CD4-positive, alpha-beta T cell (primary cell): ENCODE data around the gene DTWD2. TPM values are rescaled to one million over a fixed set of nuclear protein-coding genes. Genes with fewer than 3 reads are reported as not detected.

Source experiments
- ATAC-seq: fragments of 200-7000 bp; cut with Tn5 transposase; one replicate; pipeline ENCODE4 v1.10.0; 2022; ENCODE audit warnings: mild to moderate bottlenecking; ENCODE audit not compliant: poor library complexity
- CTCF ChIA-PET: fragments of 350-600 bp; sonication (Branson Sonifier 250); formaldehyde crosslinking; loops from one replicate; lab custom pipeline; 2021; ENCODE audit warnings: antibody characterized with exemption, inconsistent platforms; lab: Charles Lee
- POLR2A ChIA-PET: fragments of 350-600 bp; sonication (Branson Sonifier 250); formaldehyde crosslinking; loops from one replicate; lab custom pipeline; 2021; ENCODE audit warnings: antibody characterized with exemption, inconsistent platforms; lab: Charles Lee
- DNase-seq, 14 experiments: peaks; one replicate each; pipeline ENCODE4 v3.0.0-alpha.2; 2013 to 2020; ENCODE audit warnings: mixed read lengths in 2 of 14
- H3K27ac ChIP-seq, 2 donors: one replicate each; pipeline versions ENCODE4 v1.5.1 to v1.7.0; 2013; ENCODE audit warnings: low read length in 2 of 2, low read depth in 1 of 2, mild to moderate bottlenecking in 1 of 2
- H3K27me3 ChIP-seq, 2 experiments: 1 replicate in 1 of 2; 2 replicates in 1 of 2; pipeline versions ENCODE4 v1.6.1 to v1.7.0; 2013; ENCODE audit warnings: low read length in 2 of 2, control low read depth in 1 of 2, mild to moderate bottlenecking in 1 of 2, moderate library complexity in 1 of 2; ENCODE audit not compliant: insufficient read depth in 2 of 2, control insufficient read depth in 1 of 2
- H3K36me3 ChIP-seq: one replicate; pipeline ENCODE4 v1.6.1; 2013; ENCODE audit warnings: low read length, control low read depth; ENCODE audit not compliant: insufficient read depth
- H3K4me1 ChIP-seq: one replicate; pipeline ENCODE4 v1.6.1; 2013; ENCODE audit warnings: low read length, control low read depth; ENCODE audit not compliant: insufficient read depth
- H3K4me3 ChIP-seq: one replicate; pipeline ENCODE4 v1.5.1; 2013; ENCODE audit warnings: mild to moderate bottlenecking, low read length, moderate library complexity
- H3K9me3 ChIP-seq, 2 experiments: 1 replicate in 1 of 2; 2 replicates in 1 of 2; pipeline versions ENCODE4 v1.6.1 to v1.7.0; 2013; ENCODE audit warnings: low read length in 2 of 2, mild to moderate bottlenecking in 2 of 2, control low read depth in 1 of 2, moderate library complexity in 1 of 2; ENCODE audit not compliant: control insufficient read depth in 1 of 2, insufficient read depth in 1 of 2
- H3K27ac Mint-ChIP-seq: one replicate; pipeline ENCODE4 v1.8.0; 2020; ENCODE audit warnings: mixed read lengths
- H3K27me3 Mint-ChIP-seq: one replicate; pipeline ENCODE4 v1.8.0; 2021; ENCODE audit warnings: mixed read lengths
- H3K36me3 Mint-ChIP-seq: one replicate; pipeline ENCODE4 v1.8.0; 2021; ENCODE audit warnings: low read depth, mixed read lengths
- H3K4me1 Mint-ChIP-seq: one replicate; pipeline ENCODE4 v1.8.0; 2021; ENCODE audit warnings: low read depth, mixed read lengths
- H3K4me3 Mint-ChIP-seq: one replicate; pipeline ENCODE4 v1.8.0; 2020; ENCODE audit warnings: mild to moderate bottlenecking, mixed read lengths
- H3K9me3 Mint-ChIP-seq: one replicate; pipeline ENCODE4 v1.8.0; 2020; ENCODE audit warnings: mixed read lengths
- intact Hi-C, 2 experiments: fragments of 100-400 bp; cut with DNase I in 1 of 2; cut with micrococcal nuclease in 1 of 2; formaldehyde crosslinking; loops; one replicate each; pipeline versions ENCODE4 v1.15.1 to v1.9.0; 2023 to 2025; cut with DNase I, micrococcal nuclease
- total RNA-seq, 174 experiments: library from RNA in 2 of 174; stranded (reverse) in 2 of 174; gene quantifications; one replicate each; pipeline ENCODE4 v1.2.3 and lab custom pipeline; 2021 to 2026
- TF ChIP-seq, protein P1 (sequence below): fragments of 200-600 bp; IDR thresholded peaks from one replicate; pipeline ENCODE4 v1.8.0; 2022; ENCODE audit warnings: antibody characterized with exemption, mild to moderate bottlenecking

The DTWD2 gene
- total RNA-seq, 2 experiments from 2014 or later, result 2.1 to 2.3 TPM

DNA sequence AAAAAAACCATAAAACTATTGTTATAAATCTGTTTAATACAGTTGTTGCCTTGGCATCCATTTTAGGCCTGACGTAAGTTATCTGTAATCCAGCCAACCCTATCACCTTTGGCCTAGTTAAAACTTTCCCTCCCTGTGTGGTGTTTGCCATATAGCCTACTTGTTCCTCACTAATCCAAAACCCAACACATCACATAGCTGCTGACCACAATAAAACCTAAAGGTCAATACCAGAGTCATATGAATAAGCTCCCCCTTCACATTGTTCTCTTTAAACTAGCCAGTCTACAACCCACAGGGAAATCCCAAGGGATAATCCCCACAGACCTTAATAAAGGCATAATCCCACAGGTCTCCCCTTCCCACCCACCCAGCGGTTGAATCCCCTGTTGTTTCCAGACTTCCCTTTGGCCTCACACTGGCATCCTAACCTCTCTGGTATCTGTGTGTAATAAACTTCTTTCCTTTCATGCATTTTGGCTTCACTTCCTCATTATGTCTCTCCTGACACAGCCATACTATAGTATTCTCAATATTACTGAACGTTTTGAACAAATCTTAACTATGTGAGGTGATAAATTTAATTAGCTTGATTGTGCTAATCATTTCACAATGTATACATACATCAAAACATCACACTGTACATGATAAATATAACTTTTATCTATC is 50.8 kb downstream of the DTWD2 start:
- DNase-seq, result no peak
- Histone ChIP-seq H3K36me3 (peaks cover 2% of the 10 kb centered on the region), H3K27me3 (no peaks in the 10 kb centered on the region), H3K4me3 (no peak overlapping the region), H3K27ac (no peak overlapping the region), H3K4me1 (no peaks in the 10 kb centered on the region), H3K9me3 (no peaks in the 10 kb centered on the region)
- Mint-ChIP-seq H3K4me3 (no peak overlapping the region), H3K4me1 (no peaks in the 10 kb centered on the region), H3K27me3 (no peaks in the 10 kb centered on the region), H3K9me3 (no peaks in the 10 kb centered on the region), H3K27ac (no peak overlapping the region), H3K36me3 (peaks cover 19% of the 10 kb centered on the region)
- ChIA-PET CTCF (no interaction called here), POLR2A (no interaction called here)
- TF ChIP-seq, protein P1, sequence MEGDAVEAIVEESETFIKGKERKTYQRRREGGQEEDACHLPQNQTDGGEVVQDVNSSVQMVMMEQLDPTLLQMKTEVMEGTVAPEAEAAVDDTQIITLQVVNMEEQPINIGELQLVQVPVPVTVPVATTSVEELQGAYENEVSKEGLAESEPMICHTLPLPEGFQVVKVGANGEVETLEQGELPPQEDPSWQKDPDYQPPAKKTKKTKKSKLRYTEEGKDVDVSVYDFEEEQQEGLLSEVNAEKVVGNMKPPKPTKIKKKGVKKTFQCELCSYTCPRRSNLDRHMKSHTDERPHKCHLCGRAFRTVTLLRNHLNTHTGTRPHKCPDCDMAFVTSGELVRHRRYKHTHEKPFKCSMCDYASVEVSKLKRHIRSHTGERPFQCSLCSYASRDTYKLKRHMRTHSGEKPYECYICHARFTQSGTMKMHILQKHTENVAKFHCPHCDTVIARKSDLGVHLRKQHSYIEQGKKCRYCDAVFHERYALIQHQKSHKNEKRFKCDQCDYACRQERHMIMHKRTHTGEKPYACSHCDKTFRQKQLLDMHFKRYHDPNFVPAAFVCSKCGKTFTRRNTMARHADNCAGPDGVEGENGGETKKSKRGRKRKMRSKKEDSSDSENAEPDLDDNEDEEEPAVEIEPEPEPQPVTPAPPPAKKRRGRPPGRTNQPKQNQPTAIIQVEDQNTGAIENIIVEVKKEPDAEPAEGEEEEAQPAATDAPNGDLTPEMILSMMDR, result no peak
- ATAC-seq, result no peak
- intact Hi-C loops, result no loop called here

DNA sequence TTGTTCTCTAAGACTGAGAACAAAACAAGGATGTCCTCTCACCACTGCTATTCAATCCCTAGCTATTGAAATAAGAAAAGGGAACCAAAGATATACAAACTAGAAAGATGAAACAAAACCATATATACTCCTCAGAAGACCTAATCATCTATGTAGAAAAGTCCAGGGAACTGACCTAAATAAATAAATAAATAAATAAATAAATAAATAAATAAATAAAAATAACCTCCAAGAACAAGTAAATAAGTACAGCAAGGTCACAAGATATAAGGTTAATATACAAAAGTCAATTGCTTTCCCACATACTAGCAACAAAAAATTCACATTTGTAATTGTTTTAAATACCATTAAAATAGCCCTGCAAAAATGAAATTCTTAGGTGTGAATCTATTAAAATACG is 54.6 kb downstream of the DTWD2 start:
- ChIA-PET CTCF (no interaction called here), POLR2A (no interaction called here)
- no peaks in the 10 kb centered on the region for H3K9me3 Mint-ChIP-seq
- ATAC-seq (no peak), DNase-seq (no peak)
- H3K27ac Mint-ChIP-seq, result no peak overlapping the region
- no peaks in the 10 kb centered on the region for H3K27me3 Mint-ChIP-seq
- H3K36me3 Mint-ChIP-seq, result peaks cover 26% of the 10 kb centered on the region
- Histone ChIP-seq H3K27me3 (no peaks in the 10 kb centered on the region), H3K4me1 (no peaks in the 10 kb centered on the region), H3K36me3 (peaks cover 2% of the 10 kb centered on the region), H3K27ac (no peak overlapping the region), H3K4me3 (no peak overlapping the region), H3K9me3 (no peaks in the 10 kb centered on the region)
- no peak overlapping the region for H3K4me3 Mint-ChIP-seq
- TF ChIP-seq, protein P1, result no peak
- no peaks in the 10 kb centered on the region for H3K4me1 Mint-ChIP-seq
- intact Hi-C loops, result no loop called here

DNA sequence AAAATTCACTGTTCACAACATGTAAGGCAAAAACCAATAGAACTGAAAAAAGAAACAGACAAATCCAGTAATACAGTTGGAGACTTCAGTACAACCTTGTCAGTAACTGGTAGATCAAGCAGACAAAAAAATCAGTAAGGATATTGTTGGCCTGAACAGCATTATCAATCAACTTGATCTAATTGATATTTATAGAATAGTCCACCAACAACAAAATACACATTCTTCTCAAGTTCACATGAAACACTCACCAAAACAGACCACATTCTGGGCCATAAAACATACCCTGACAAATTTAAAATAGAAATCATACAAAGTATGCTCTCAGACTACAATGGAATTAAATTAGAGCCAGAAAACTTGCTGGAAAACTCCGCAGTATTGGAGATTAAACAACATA is 56.8 kb downstream of the DTWD2 start:
- Mint-ChIP-seq H3K27me3 (no peaks in the 10 kb centered on the region), H3K36me3 (peaks cover 25% of the 10 kb centered on the region), H3K4me1 (no peaks in the 10 kb centered on the region), H3K27ac (no peak overlapping the region), H3K9me3 (no peaks in the 10 kb centered on the region), H3K4me3 (no peak overlapping the region)
- H3K4me3 ChIP-seq, result no peak overlapping the region
- H3K36me3 ChIP-seq, result peaks cover 2% of the 10 kb centered on the region
- intact Hi-C loops, result no loop called here
- H3K9me3 ChIP-seq, result no peaks in the 10 kb centered on the region
- CTCF ChIA-PET, result no interaction called here
- TF ChIP-seq, protein P1, result no peak
- ATAC-seq (no peak), DNase-seq (no peak)
- H3K27ac ChIP-seq, result no peak overlapping the region
- H3K27me3 ChIP-seq, result no peaks in the 10 kb centered on the region
- no peaks in the 10 kb centered on the region for H3K4me1 ChIP-seq
- POLR2A ChIA-PET, result no interaction called here
